HG02973 (cell line): Measurements from ENCODE around the gene SNN.

ENCODE experiments used
- ATAC-seq: cut with Tn5 transposase; IDR thresholded peaks from one replicate; pipeline ENCODE4 v1.9.1; 2021; ENCODE audit warnings: moderate library complexity; ENCODE audit not compliant: unreplicated experiment

Gene SNN

GRCh38 chr16:11666103-11667055, 1.9 kb upstream of the SNN start:
- ATAC-seq = no peak

- ATAC-seq = no peak
Measured at GRCh38 chr16:11667221-11667823, 933 bp upstream of the SNN start.

- ATAC-seq = no peak
Measured at GRCh38 chr16:11668623-11669379, 546 bp downstream of the SNN start.

GRCh38 chr16:11669380-11670146, 1.3 kb downstream of the SNN start:
- ATAC-seq = no peak

- ATAC-seq = no peak
Measured at GRCh38 chr16:11670171-11671131, 2.2 kb downstream of the SNN start.

- ATAC-seq = no peak
Measured at GRCh38 chr16:11671271-11671670, 3.0 kb downstream of the SNN start.

GRCh38 chr16:11671676-11672075, 3.4 kb downstream of the SNN start:
- no peak for ATAC-seq

GRCh38 chr16:11672206-11673090, 4.2 kb downstream of the SNN start:
- ATAC-seq = no peak

GRCh38 chr16:11673091-11674000, 5.1 kb downstream of the SNN start:
- ATAC-seq = no peak

GRCh38 chr16:11674001-11674817, 6.0 kb downstream of the SNN start:
- ATAC-seq = no peak

- no peak for ATAC-seq
Measured at GRCh38 chr16:11674818-11675560, 6.7 kb downstream of the SNN start.

- no peak for ATAC-seq
Measured at GRCh38 chr16:11675561-11676511, 7.6 kb downstream of the SNN start.

- ATAC-seq = no peak
Measured at GRCh38 chr16:11676799-11677198, 8.5 kb downstream of the SNN start.

- no peak for ATAC-seq
Measured at GRCh38 chr16:11677451-11677951, 9.2 kb downstream of the SNN start.
